Bronchial epithelial cell (primary cell): Measurements from ENCODE around the gene NOCT. TPM values are rescaled to one million over a fixed set of nuclear protein-coding genes. Genes with fewer than 3 reads are reported as not detected.
A peak's percentile ranks its signal among the peaks of the same experiment; 100 is the strongest.
"Not testable (repeated sequence)": the region's sequence is repeated elsewhere in the genome, so short reads cannot be mapped to it uniquely, and the experiment has no call there.

Source experiments
- DNase-seq: peaks from one replicate; pipeline ENCODE4 v3.0.0-alpha.2; 2010; ENCODE audit warnings: low read depth
- FAIRE-seq: peaks from 2 replicates; lab custom pipeline; 2011; peaks lifted over from hg19 to GRCh38; lab: Jason Lieb, UNC
- H3K27me3 ChIP-seq: 2 replicates; pipeline ENCODE4 v1.5.1; 2011; ENCODE audit warnings: low read length; ENCODE audit not compliant: control insufficient read depth, insufficient read depth
- H3K36me3 ChIP-seq: 2 replicates; pipeline ENCODE4 v1.5.1; 2011; ENCODE audit warnings: low read length; ENCODE audit not compliant: control insufficient read depth, insufficient read depth
- H3K4me3 ChIP-seq: 2 replicates; pipeline ENCODE4 v1.5.1; 2011; ENCODE audit warnings: mild to moderate bottlenecking, low read depth, low read length, control low read depth
- total RNA-seq: library from RNA; depleted of rRNA; stranded (reverse); fragments of >200 nt; gene quantifications from 2 replicates; pipeline ENCODE4 v1.2.1, GENCODE V29; 2014
- TF ChIP-seq, protein P1 (sequence below): IDR thresholded peaks from 2 replicates; pipeline ENCODE4 v1.5.1; 2011; ENCODE audit warnings: mild to moderate bottlenecking, moderate library complexity, low read length, control low read depth, inconsistent platforms; ENCODE audit not compliant: insufficient read depth, severe bottlenecking

The NOCT gene
- total RNA-seq, 1 donor from 2014 or later = 8.4 TPM

DNA sequence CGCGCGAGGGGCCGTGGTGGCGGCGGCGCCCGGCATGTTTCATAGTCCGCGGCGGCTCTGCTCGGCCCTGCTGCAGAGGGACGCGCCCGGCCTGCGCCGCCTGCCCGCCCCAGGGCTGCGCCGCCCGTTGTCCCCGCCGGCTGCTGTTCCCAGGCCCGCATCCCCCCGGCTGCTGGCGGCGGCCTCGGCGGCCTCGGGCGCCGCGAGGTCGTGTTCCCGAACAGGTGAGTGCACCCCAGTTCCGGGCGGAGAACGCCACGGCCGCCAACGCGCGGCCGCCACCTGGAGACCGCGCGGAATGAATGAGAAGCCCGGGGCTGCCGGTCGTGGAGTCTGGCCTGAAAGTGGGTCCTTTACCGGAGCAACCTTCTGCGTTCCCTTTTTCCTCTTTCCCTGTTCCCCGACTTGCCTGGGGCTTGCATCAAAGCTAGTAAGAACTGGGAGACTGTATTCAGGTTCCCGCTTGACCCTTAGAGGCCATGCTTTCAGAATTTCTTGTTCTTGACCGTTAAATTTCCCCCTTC is 429 bp downstream of the NOCT start:
- FAIRE-seq (no peak), DNase-seq (no peak)
- TF ChIP-seq, protein P1, sequence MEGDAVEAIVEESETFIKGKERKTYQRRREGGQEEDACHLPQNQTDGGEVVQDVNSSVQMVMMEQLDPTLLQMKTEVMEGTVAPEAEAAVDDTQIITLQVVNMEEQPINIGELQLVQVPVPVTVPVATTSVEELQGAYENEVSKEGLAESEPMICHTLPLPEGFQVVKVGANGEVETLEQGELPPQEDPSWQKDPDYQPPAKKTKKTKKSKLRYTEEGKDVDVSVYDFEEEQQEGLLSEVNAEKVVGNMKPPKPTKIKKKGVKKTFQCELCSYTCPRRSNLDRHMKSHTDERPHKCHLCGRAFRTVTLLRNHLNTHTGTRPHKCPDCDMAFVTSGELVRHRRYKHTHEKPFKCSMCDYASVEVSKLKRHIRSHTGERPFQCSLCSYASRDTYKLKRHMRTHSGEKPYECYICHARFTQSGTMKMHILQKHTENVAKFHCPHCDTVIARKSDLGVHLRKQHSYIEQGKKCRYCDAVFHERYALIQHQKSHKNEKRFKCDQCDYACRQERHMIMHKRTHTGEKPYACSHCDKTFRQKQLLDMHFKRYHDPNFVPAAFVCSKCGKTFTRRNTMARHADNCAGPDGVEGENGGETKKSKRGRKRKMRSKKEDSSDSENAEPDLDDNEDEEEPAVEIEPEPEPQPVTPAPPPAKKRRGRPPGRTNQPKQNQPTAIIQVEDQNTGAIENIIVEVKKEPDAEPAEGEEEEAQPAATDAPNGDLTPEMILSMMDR = no peak

DNA sequence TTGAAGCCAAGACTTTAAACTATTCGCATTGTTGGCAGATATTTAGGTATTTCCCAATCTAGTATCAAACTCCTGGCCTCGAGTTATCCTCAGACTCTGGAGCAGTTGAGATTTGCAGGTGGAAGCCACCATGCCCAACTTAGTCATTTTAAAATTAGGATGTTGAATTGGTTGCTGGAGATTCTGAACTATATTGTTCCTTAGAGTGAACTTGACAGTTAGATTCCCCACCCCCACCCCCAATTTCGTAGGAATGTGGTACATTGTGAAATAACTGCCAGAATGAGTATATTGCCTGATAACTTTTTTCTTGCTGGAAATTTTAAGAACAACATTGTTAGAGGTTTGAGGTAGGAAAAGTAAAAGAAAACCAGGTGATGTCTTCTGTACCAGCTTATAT is 2.3 kb downstream of the NOCT start:
- Histone ChIP-seq H3K36me3 (peaks cover 3% of the 10 kb centered on the region), H3K27me3 (no peaks in the 10 kb centered on the region), H3K4me3 (no peak overlapping the region)
- FAIRE-seq (no peak), DNase-seq (no peak)
- TF ChIP-seq, protein P1 = no peak

More for the DNA sequence above, 429 bp downstream of the NOCT start:
- Histone ChIP-seq H3K36me3 (peaks cover 2% of the 10 kb centered on the region), H3K27me3 (no peaks in the 10 kb centered on the region), H3K4me3 (peak overlapping the region; percentile 75)

DNA sequence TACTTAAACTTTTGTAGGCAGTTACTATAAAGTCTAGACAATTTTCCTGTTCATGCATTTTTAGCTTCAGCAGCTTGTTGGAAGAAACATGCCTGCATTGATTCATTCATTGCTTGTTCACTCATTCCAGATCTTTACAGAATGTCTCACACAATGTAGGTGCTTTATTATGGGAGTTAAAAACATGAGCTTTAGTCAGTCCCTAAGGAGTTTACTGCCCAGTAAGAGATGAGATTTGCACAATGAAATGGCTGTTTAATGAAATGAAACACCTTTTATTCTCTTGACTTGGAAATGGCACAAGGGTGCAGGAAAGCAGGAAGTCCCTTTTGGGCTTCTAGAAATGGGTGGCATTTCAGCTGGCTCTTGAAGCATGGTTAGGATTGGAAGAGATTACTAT is 2.9 kb downstream of the NOCT start:
- FAIRE-seq (no peak), DNase-seq (peak; percentile 23)
- Histone ChIP-seq H3K36me3 (peaks cover 3% of the 10 kb centered on the region), H3K4me3 (no peak overlapping the region), H3K27me3 (no peaks in the 10 kb centered on the region)
- TF ChIP-seq, protein P1 = no peak

DNA sequence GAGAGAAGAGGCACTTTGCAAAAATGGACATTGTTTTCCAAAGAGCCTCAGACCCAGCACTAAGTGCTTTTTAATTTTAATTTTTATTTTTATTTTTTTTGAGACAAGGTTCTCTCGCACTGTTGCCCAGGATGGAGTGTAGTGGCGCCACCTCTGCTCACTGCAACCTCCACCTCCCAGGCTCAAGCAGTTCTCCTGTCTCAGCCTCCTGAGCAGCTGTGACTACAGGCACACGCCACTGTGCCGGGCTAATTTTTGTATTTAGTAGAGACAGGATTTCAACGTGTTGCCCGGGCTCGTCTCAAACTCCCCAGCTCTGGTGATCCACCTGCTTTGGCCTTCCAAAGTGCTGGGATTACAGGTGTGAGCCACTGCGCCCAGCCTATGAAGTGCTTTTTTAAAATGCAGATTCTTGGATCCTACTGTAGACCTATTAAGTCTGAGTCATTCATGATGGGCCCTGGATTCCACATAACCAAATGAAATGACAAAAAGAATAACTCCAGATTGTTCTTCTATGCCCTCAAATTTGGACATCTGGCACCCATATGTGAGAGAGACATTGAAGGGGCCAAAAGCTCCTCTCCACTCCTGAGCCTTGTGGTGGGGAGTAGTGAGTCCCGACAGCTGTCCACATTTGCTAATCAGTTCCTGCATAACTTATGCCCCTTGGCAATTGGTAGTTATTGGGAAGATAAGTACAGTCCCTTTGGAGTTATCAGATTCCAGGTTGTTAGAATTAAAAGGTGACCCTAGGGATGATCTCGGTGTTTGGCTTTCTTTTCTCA is 3.6 kb downstream of the NOCT start:
- H3K27me3 ChIP-seq = no peaks in the 10 kb centered on the region
- TF ChIP-seq, protein P1 = no peak
- DNase-seq (no peak), FAIRE-seq (no peak)
- H3K36me3 ChIP-seq = peaks cover 3% of the 10 kb centered on the region
- H3K4me3 ChIP-seq = no peak overlapping the region

GRCh38 chr4:139020384-139020783 is 4.8 kb downstream of the NOCT start:
- no peak overlapping the region for H3K4me3 ChIP-seq
- H3K36me3 ChIP-seq = peaks cover 3% of the 10 kb centered on the region
- DNase-seq = no peak
- H3K27me3 ChIP-seq = no peaks in the 10 kb centered on the region
- FAIRE-seq = no peak
- TF ChIP-seq, protein P1 = no peak

GRCh38 chr4:139021071-139021470 is 5.5 kb downstream of the NOCT start:
- H3K4me3 ChIP-seq = not testable (repeated sequence)

More at GRCh38 chr4:139021071-139021470, 5.5 kb downstream of the NOCT start:
- not testable (repeated sequence) for DNase-seq, H3K36me3 ChIP-seq, FAIRE-seq, H3K27me3 ChIP-seq
